Body of pancreas (tissue), 4 donors: ENCODE results near the gene SKAP2. TPM values are rescaled to one million over a fixed set of nuclear protein-coding genes. Genes with fewer than 3 reads are reported as not detected.
A peak's percentile ranks its signal among the peaks of the same experiment; 100 is the strongest.

Experiments
- ATAC-seq: fragments of 150-250 bp; one replicate; pipeline ENCODE4 v1.9.1; 2016
- DNase-seq, 4 donors: peaks; one replicate each; pipeline ENCODE4 v3.0.0-alpha.2; 2019
- H3K27ac ChIP-seq, 4 donors: fragments of 200-600 bp; sonication (generic); 1 replicate in 3 of 4; 2 replicates in 1 of 4; pipeline versions ENCODE4 v1.5.1 to v1.6.1; 2016 to 2019; ENCODE audit warnings: mild to moderate bottlenecking in 1 of 4, mixed read lengths in 1 of 4, moderate library complexity in 1 of 4
- H3K27me3 ChIP-seq, 2 donors: fragments of 200-600 bp; sonication (generic); one replicate each; pipeline ENCODE4 v1.6.0; 2016; ENCODE audit warnings: mild to moderate bottlenecking in 1 of 2
- H3K36me3 ChIP-seq, 2 donors: fragments of 200-600 bp; sonication (generic); replicated peaks in 1 of 2; 2 replicates each; pipeline ENCODE4 v1.5.1; 2016; ENCODE audit warnings: low read depth in 2 of 2; ENCODE audit not compliant: insufficient read depth in 1 of 2
- H3K4me1 ChIP-seq: fragments of 200-600 bp; sonication (generic); one replicate; pipeline ENCODE4 v1.6.0; 2016
- H3K4me3 ChIP-seq, 2 donors: fragments of 200-600 bp; sonication (generic); 1 replicate in 1 of 2; 2 replicates in 1 of 2; pipeline ENCODE4 v1.5.1; 2016 to 2019
- H3K9me3 ChIP-seq, 3 donors: fragments of 200-600 bp; sonication (generic); 1 replicate in 2 of 3; 2 replicates in 1 of 3; pipeline ENCODE4 v1.5.1; 2016
- CTCF ChIP-seq, 7 experiments: fragments of 450-650 bp in 4 of 7; fragments of 200-600 bp in 3 of 7; sonication (generic) in 3 of 7; IDR thresholded peaks; one replicate each; pipeline ENCODE4 v1.5.1; 2016 to 2019; ENCODE audit warnings: antibody characterized with exemption in 7 of 7
- POLR2A ChIP-seq, 3 donors: fragments of 450-650 bp; IDR thresholded peaks; one replicate each; pipeline ENCODE4 v1.6.1; 2016; ENCODE audit warnings: antibody characterized with exemption in 3 of 3, mild to moderate bottlenecking in 2 of 3
- WGBS, 2 donors: methylation state at CpG; one replicate each; pipeline ENCODE4 v1.1.5; 2017; 5-methylcytosine and 5-hydroxymethylcytosine counted together
- intact Hi-C: fragments of 100-400 bp; cut with DNase I; formaldehyde crosslinking; loops from one replicate; pipeline ENCODE4 v1.15.1; 2023
- total RNA-seq, 2 donors: library from RNA; depleted of rRNA; stranded (reverse); fragments of >200 nt; gene quantifications; one replicate each; pipeline ENCODE4 v1.1.0, GENCODE V29; 2016

SKAP2 gene
- total RNA-seq, 2 donors from 2014 or later, result 8.6 to 12.7 TPM

DNA sequence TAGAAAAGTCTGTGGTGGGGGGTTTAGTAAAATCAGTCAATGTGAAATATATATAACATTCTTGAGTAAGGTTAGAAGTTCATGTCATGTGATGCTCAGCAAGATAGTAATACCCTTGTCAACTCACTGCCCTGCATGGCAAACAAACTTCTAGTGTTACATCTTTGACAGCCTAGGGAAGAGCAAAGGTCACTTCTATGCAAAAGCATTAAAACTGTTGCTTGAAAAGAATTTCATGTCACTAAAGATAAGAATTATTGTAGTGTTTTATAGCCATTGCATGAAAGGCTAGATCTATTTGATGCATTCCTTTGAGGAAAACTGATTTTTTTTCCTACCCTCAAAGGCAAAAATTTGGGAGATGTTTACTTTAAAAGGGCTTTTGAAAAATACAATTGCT is 176.0 kb downstream of the SKAP2 start:
- Histone ChIP-seq H3K27ac (no peak overlapping the region), H3K4me1 (no peaks in the 10 kb centered on the region), H3K27me3 (no peaks in the 10 kb centered on the region), H3K9me3 (no peaks in the 10 kb centered on the region), H3K36me3 (no peaks in the 10 kb centered on the region), H3K4me3 (no peak overlapping the region)
- intact Hi-C loops, result no loop called here
- no peak for TF ChIP-seq CTCF (IDR thresholded peaks at IDR 0.05)
- no peak for TF ChIP-seq POLR2A (IDR thresholded peaks at IDR 0.05)
- ATAC-seq, result no peak
- DNase-seq, result no peak

GRCh38 chr7:26687032-26687431 is 177.4 kb downstream of the SKAP2 start:
- intact Hi-C loops, result no loop called here
- 65 to 67% methylated on average over 4 of the region's 4 CpGs for WGBS, 2 donors

DNA sequence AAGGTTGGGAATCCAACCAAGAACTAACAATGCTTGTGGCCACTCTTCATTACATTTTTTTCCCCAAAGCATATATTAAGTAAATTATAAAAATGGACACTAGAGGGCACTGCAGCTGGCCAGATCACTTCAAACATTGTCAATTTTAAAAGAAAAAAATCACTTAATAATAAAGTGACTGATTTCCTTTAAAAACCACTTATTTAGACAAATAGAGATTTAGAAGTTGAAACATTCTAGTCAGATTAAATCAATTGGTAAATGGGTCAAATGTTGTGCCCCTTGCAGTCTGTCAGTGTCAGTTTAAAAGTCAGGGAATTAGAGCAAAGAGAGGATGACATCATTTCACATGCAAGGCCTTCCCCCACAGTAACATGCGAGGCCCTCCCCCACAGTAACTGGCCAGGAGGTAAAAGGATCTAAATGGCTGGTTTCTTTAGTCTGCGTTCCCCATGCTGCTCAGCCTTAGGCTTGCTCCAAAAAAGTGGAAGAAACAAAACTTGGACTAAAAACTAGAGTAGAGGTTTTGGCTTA is 177.9 kb downstream of the SKAP2 start:
- peak in 2 of 4 donors; percentile 9 to 21 for DNase-seq
- Histone ChIP-seq H3K36me3 (no peaks in the 10 kb centered on the region), H3K27me3 (no peaks in the 10 kb centered on the region), H3K4me3 (no peak overlapping the region), H3K4me1 (no peaks in the 10 kb centered on the region), H3K27ac (no peak overlapping the region), H3K9me3 (no peaks in the 10 kb centered on the region)
- intact Hi-C loops, result no loop called here
- TF ChIP-seq CTCF (IDR thresholded peaks at IDR 0.05) (peak; percentile 48 to 83 (median 58)), POLR2A (IDR thresholded peaks at IDR 0.05) (no peak)
- ATAC-seq, result no peak
- 42 to 43% methylated on average over 2 of the region's 2 CpGs for WGBS, 2 donors

More at GRCh38 chr7:26687032-26687431, 177.4 kb downstream of the SKAP2 start:
- Histone ChIP-seq H3K9me3 (no peaks in the 10 kb centered on the region), H3K4me3 (no peak overlapping the region), H3K36me3 (no peaks in the 10 kb centered on the region), H3K27me3 (no peaks in the 10 kb centered on the region), H3K4me1 (no peaks in the 10 kb centered on the region), H3K27ac (no peak overlapping the region)
- ATAC-seq (no peak), DNase-seq (no peak)
- TF ChIP-seq POLR2A (IDR thresholded peaks at IDR 0.05) (no peak), CTCF (IDR thresholded peaks at IDR 0.05) (no peak)

DNA sequence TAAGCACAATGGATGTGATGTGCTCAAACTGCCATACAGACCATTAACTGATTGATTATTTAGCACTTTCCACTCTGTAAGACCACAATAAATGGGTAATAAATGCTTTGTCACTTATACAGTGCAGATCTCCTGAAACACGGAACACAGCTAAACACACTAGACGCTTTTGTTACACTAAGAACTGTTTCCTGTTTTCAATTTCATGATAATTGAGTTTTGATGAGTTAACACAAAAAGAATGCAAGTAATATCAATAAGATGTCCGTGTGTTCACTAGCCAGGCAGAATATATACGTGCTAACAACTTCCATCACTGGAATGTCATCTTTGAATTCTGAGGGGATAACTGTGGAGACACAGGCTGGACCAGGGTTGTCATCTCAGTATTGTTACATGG is 178.8 kb downstream of the SKAP2 start:
- DNase-seq (no peak), ATAC-seq (no peak)
- Histone ChIP-seq H3K27ac (no peak overlapping the region), H3K27me3 (no peaks in the 10 kb centered on the region), H3K4me3 (no peak overlapping the region), H3K4me1 (no peaks in the 10 kb centered on the region), H3K9me3 (no peaks in the 10 kb centered on the region), H3K36me3 (no peaks in the 10 kb centered on the region)
- WGBS, 2 donors, result 23 to 39% methylated on average over 4 of the region's 4 CpGs
- TF ChIP-seq CTCF (IDR thresholded peaks at IDR 0.05) (no peak), POLR2A (IDR thresholded peaks at IDR 0.05) (no peak)
- intact Hi-C loops, result no loop called here

DNA sequence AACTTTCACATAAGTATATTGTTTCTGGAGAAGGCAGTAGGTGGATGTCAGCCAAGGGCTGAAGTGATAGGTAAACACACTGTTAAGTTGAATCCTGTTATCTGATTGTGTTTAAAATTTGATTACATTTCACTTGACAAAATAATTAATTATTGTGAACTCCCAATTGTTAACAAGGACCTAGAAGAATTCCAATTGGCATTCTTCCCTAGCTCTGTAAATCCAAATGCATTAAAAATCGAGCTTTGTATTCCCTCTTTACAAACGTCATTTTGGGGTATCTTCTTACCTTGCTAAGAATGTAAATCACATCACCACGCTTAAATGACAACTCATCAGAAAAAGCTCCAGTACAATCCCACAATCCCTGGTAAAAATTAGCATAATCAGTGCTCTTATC is 179.9 kb downstream of the SKAP2 start:
- no peaks in the 10 kb centered on the region for H3K27me3 ChIP-seq
- DNase-seq, result no peak
- intact Hi-C loops, result no loop called here
- no peak overlapping the region for H3K4me3 ChIP-seq
- H3K9me3 ChIP-seq, result no peaks in the 10 kb centered on the region
- no peak for TF ChIP-seq CTCF (IDR thresholded peaks at IDR 0.05)
- TF ChIP-seq POLR2A (IDR thresholded peaks at IDR 0.05), result no peak
- no peaks in the 10 kb centered on the region for H3K4me1 ChIP-seq
- no peak for ATAC-seq
- no peak overlapping the region for H3K27ac ChIP-seq
- 42 to 43% methylated on average over 3 of the region's 3 CpGs for WGBS, 2 donors
- H3K36me3 ChIP-seq, result no peaks in the 10 kb centered on the region
